NB4 (cell line): ENCODE measurements around the gene LRRC36.

ENCODE experiments used
- POLR2A ChIP-seq: IDR thresholded peaks from 2 replicates; pipeline ENCODE4 v1.6.1; 2011; ENCODE audit warnings: mild to moderate bottlenecking; ENCODE audit not compliant: insufficient read length; ENCODE audit errors: extremely low read depth
- TF ChIP-seq, protein P1 (sequence below): IDR thresholded peaks from one replicate; pipeline ENCODE4 v1.5.1; 2012; ENCODE audit warnings: low read depth, low read length

DNA sequence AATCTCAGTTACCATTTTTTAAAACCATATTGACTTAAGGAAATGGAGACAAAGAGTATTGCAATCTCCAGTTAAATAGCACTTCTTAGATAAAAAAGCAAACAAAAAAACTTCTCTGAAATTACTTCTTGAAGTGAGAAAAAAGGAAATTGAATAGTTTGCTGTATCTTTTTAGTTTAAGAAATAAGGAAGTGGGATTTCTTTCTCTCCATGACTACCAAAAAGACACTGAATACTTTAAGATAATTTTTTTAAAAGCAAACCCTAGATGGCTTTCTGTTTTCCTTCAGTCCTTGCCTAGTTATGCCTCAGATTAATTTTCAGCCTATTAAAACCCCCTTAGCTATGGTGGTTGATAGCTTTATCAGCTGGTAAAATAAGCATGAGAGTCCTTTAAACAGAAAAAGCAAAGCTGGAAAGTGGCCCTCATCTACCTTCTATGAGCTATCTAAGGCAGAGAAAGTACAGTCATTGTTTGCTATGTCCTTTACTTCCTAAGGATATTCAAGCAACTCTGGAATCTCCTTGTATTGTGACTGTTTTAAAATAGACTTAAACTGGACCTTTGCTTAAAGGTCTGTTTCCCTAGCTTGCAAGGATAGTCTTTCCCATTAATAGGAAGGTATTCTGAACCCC is 38.1 kb downstream of the LRRC36 start:
- TF ChIP-seq, protein P1, sequence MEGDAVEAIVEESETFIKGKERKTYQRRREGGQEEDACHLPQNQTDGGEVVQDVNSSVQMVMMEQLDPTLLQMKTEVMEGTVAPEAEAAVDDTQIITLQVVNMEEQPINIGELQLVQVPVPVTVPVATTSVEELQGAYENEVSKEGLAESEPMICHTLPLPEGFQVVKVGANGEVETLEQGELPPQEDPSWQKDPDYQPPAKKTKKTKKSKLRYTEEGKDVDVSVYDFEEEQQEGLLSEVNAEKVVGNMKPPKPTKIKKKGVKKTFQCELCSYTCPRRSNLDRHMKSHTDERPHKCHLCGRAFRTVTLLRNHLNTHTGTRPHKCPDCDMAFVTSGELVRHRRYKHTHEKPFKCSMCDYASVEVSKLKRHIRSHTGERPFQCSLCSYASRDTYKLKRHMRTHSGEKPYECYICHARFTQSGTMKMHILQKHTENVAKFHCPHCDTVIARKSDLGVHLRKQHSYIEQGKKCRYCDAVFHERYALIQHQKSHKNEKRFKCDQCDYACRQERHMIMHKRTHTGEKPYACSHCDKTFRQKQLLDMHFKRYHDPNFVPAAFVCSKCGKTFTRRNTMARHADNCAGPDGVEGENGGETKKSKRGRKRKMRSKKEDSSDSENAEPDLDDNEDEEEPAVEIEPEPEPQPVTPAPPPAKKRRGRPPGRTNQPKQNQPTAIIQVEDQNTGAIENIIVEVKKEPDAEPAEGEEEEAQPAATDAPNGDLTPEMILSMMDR = no peak
- no peak for TF ChIP-seq POLR2A
